ENCODE data around the gene ASTL.

Gene ASTL

GRCh38 chr2:96081042-96081441 is 57.3 kb downstream of the ASTL start:
- TF ChIP-seq, protein P1, sequence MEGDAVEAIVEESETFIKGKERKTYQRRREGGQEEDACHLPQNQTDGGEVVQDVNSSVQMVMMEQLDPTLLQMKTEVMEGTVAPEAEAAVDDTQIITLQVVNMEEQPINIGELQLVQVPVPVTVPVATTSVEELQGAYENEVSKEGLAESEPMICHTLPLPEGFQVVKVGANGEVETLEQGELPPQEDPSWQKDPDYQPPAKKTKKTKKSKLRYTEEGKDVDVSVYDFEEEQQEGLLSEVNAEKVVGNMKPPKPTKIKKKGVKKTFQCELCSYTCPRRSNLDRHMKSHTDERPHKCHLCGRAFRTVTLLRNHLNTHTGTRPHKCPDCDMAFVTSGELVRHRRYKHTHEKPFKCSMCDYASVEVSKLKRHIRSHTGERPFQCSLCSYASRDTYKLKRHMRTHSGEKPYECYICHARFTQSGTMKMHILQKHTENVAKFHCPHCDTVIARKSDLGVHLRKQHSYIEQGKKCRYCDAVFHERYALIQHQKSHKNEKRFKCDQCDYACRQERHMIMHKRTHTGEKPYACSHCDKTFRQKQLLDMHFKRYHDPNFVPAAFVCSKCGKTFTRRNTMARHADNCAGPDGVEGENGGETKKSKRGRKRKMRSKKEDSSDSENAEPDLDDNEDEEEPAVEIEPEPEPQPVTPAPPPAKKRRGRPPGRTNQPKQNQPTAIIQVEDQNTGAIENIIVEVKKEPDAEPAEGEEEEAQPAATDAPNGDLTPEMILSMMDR (IDR thresholded peaks at IDR 0.05; ENCODE audit: low read length, missing control alignments): no peak
- H3K4me3 ChIP-seq (replicated peaks; ENCODE audit: low read depth, low read length): no peak overlapping the region
- DNase-seq (ENCODE audit: low read depth): no peak

DNA sequence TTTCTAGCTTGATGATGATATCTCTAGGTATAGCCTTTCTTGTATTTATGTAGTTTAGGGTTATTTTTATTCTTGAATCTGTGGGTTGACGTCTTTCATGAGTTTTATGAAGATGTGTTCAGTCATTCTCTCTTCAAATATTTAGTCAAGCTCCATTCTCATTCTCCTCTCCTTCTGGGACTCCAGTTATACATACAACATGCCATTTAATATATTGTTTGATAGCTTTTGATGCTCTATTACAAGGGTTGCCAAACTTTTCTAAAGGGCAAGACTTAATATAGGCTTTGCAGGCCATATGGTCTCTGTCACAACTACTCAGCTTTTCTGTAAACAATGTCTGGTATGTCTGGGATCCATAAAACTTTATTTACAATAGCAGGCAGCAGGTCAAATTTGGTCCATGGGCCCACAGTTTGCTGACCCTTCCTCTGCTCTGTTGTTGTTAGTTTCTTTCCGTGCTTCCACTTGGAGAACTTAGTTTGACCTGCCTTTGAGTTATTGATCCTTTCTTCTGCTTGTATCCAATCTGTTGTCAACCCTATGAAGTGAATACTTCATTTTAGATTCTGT is 63.0 kb downstream of the ASTL start:
- TF ChIP-seq, protein P1 (IDR thresholded peaks at IDR 0.05; ENCODE audit: low read length, missing control alignments): no peak
- no peak overlapping the region for H3K4me3 ChIP-seq (replicated peaks; ENCODE audit: low read depth, low read length)
- DNase-seq (ENCODE audit: low read depth): no peak

GRCh38 chr2:96074156-96074555 is 64.1 kb downstream of the ASTL start:
- H3K4me3 ChIP-seq (replicated peaks; ENCODE audit: low read depth, low read length): no peak overlapping the region
- no peak for DNase-seq (ENCODE audit: low read depth)
- TF ChIP-seq, protein P1 (IDR thresholded peaks at IDR 0.05; ENCODE audit: low read length, missing control alignments): no peak

DNA sequence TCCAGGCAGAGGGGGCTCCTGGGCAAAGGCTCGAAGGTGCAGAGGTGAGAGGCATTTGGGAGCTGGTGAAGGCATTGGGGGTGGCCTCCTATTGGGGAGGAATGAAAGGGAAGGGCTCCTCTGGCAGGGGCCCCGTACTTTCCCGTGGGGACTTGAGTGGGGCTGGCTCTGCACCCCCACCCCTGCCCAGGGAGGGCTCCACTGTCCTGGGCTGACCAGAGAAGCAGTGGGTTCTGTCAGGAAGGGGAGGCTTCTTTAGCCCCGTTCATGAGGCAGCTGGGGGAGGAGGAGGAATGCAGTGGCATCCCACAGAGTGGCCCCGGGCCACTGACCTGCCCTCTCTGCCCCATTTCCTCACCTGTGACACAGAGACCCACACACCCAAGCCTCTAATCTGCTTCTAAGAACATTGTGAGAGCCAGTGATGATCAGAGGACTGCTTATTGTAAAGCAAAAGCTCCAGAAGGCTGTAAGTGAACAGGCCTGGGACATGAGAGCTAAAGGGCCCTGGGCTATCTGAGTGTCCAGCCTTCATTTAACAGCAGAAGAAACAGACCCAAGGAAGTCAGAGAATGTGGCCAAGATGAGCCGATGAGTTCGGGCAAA is 65.0 kb downstream of the ASTL start:
- no peak overlapping the region for H3K4me3 ChIP-seq (replicated peaks; ENCODE audit: low read depth, low read length)
- TF ChIP-seq, protein P1 (IDR thresholded peaks at IDR 0.05; ENCODE audit: low read length, missing control alignments): no peak
- no peak for DNase-seq (ENCODE audit: low read depth)

Measured in fibroblast of pulmonary artery (primary cell).